HCT116 (cell line): ENCODE measurements around the gene SLC22A2. TPM values are rescaled to one million over a fixed set of nuclear protein-coding genes. Genes with fewer than 3 reads are reported as not detected.

Experiments
- ATAC-seq: fragments of 200-7000 bp; cut with Tn5 transposase; 2 replicates; pipeline ENCODE4 v1.9.1; 2020; ENCODE audit warnings: mild to moderate bottlenecking, moderate library complexity
- BruUV-seq: library from RNA; stranded (reverse); fragments of 400-500 nt; replicated peaks from 2 replicates; lab custom pipeline; 2021; lab: Mats Ljungman, UMichigan
- CTCF ChIA-PET: fragments of 300-600 bp; sonication (Branson Sonifier 250); formaldehyde crosslinking; loops from one replicate; lab custom pipeline; 2021; ENCODE audit warnings: antibody characterized with exemption; lab: Charles Lee
- POLR2A ChIA-PET: fragments of 300-600, 350-600 bp; sonication (Branson Sonifier 250); formaldehyde crosslinking; loops from one replicate; lab custom pipeline; 2021; ENCODE audit warnings: antibody characterized with exemption; lab: Charles Lee
- RAD21 ChIA-PET, 2 experiments: fragments of 300-600 bp; sonication (Branson Sonifier 250); formaldehyde crosslinking; loops; one replicate each; lab custom pipeline; 2023; ENCODE audit warnings: low total read pairs in 2 of 2; ENCODE audit not compliant: uncharacterized antibody in 2 of 2, unreplicated experiment in 2 of 2, low non-redundant PET in 1 of 2; lab: Charles Lee
- DNase-seq: peaks from one replicate; pipeline ENCODE4 v3.0.0-alpha.2; 2010; ENCODE audit warnings: low read depth, low spot score
- H2AFZ ChIP-seq: fragments of 200-600 bp; shearing (Covaris generic), sonication (generic); 2 replicates; pipeline ENCODE4 v1.6.1; 2017; ENCODE audit warnings: low read depth, mixed run types, mixed read lengths, antibody characterized with exemption, low read length; ENCODE audit not compliant: poor library complexity, severe bottlenecking
- H3K27ac ChIP-seq: 2 replicates; pipeline ENCODE4 v1.5.1; 2012; ENCODE audit warnings: low read depth, low read length
- H3K27me3 ChIP-seq: fragments of 200-600 bp; sonication (generic); 2 replicates; pipeline ENCODE4 v1.6.1; 2016; ENCODE audit warnings: mixed run types, low read length, mixed read lengths; ENCODE audit not compliant: insufficient read depth
- H3K36me3 ChIP-seq, 2 experiments: fragments of 200-500 bp in 1 of 2; fragments of 200-600 bp in 1 of 2; sonication (Bioruptor generic) in 1 of 2; sonication (generic) in 1 of 2; 2 replicates each; pipeline versions ENCODE4 v1.5.1 to v1.6.1; 2014 to 2016; ENCODE audit warnings: low read length in 2 of 2, inconsistent platforms in 1 of 2, mixed read lengths in 1 of 2, mixed run types in 1 of 2; ENCODE audit not compliant: insufficient read depth in 2 of 2, control insufficient read depth in 1 of 2
- H3K4me1 ChIP-seq, 2 experiments: fragments of 200-600 bp in 1 of 2; sonication (generic) in 1 of 2; 2 replicates each; pipeline versions ENCODE4 v1.5.1 to v1.6.1; 2012 to 2017; ENCODE audit warnings: low read length in 2 of 2, inconsistent platforms in 1 of 2, mild to moderate bottlenecking in 1 of 2, mixed read lengths in 1 of 2, mixed run types in 1 of 2, moderate library complexity in 1 of 2; ENCODE audit not compliant: insufficient read depth in 2 of 2, control insufficient read depth in 1 of 2
- H3K4me2 ChIP-seq: fragments of 200-600 bp; sonication (generic); 2 replicates; pipeline ENCODE4 v1.6.1; 2017; ENCODE audit warnings: mixed run types, low read length, mixed read lengths
- H3K4me3 ChIP-seq, 2 experiments: fragments of 200-600 bp in 1 of 2; sonication (generic) in 1 of 2; replicated peaks in 1 of 2; 2 replicates each; pipeline ENCODE4 v1.5.1; 2011 to 2016; ENCODE audit warnings: low read length in 2 of 2, control low read depth in 1 of 2, low read depth in 1 of 2, mild to moderate bottlenecking in 1 of 2, mixed read lengths in 1 of 2, mixed run types in 1 of 2
- H3K79me2 ChIP-seq: fragments of 200-600 bp; sonication (generic); 2 replicates; pipeline ENCODE4 v1.6.1; 2017; ENCODE audit warnings: mild to moderate bottlenecking, mixed run types, low read length, moderate library complexity, mixed read lengths; ENCODE audit not compliant: insufficient read depth
- H3K9ac ChIP-seq: fragments of 200-600 bp; sonication (generic); 2 replicates; pipeline ENCODE4 v1.6.1; 2016; ENCODE audit warnings: low read length, mixed read lengths
- H3K9me2 ChIP-seq: fragments of 200-600 bp; sonication (generic), shearing (Covaris generic); 2 replicates; pipeline ENCODE4 v1.6.1; 2017; ENCODE audit warnings: mixed run types, mild to moderate bottlenecking, moderate library complexity; ENCODE audit not compliant: insufficient read depth
- H3K9me3 ChIP-seq, 2 experiments: fragments of 200-500 bp in 1 of 2; fragments of 200-600 bp in 1 of 2; sonication (Bioruptor generic) in 1 of 2; sonication (generic) in 1 of 2; 2 replicates each; pipeline ENCODE4 v1.6.1; 2014 to 2017; ENCODE audit warnings: low read length in 2 of 2, mixed read lengths in 2 of 2, inconsistent platforms in 1 of 2, low read depth in 1 of 2, mild to moderate bottlenecking in 1 of 2, mixed run types in 1 of 2, moderate library complexity in 1 of 2; ENCODE audit not compliant: control insufficient read depth in 1 of 2, insufficient read depth in 1 of 2
- H4K20me1 ChIP-seq: fragments of 200-600 bp; sonication (generic), shearing (Covaris generic); 2 replicates; pipeline ENCODE4 v1.6.1; 2017; ENCODE audit warnings: mixed run types, mild to moderate bottlenecking, moderate library complexity; ENCODE audit not compliant: insufficient read depth
- ATF3 ChIP-seq: IDR thresholded peaks from 2 replicates; pipeline ENCODE4 v1.6.1; 2012
- CBX3 ChIP-seq: IDR thresholded peaks from 2 replicates; pipeline ENCODE4 v1.6.1; 2012; ENCODE audit warnings: low read depth
- CEBPB ChIP-seq: IDR thresholded peaks from 2 replicates; pipeline ENCODE4 v1.6.1; 2012; ENCODE audit warnings: low read depth
- EGR1 ChIP-seq: IDR thresholded peaks from 2 replicates; pipeline ENCODE4 v1.6.1; 2012; ENCODE audit warnings: low read depth
- EZH2 ChIP-seq: fragments of 200-600 bp; sonication (generic); IDR thresholded peaks from 2 replicates; pipeline ENCODE4 v1.6.1; 2017; ENCODE audit warnings: antibody characterized with exemption, mixed run types
- EZH2phosphoT487 ChIP-seq: fragments of 200-600 bp; IDR thresholded peaks from 2 replicates; pipeline ENCODE4 v1.6.1; 2018; ENCODE audit warnings: antibody characterized with exemption, borderline replicate concordance
- FOSL1 ChIP-seq: IDR thresholded peaks from 2 replicates; pipeline ENCODE4 v1.6.1; 2012; ENCODE audit warnings: low read depth
- POLR2A ChIP-seq: IDR thresholded peaks from 2 replicates; pipeline ENCODE4 v1.7.0; 2011; ENCODE audit warnings: borderline replicate concordance; ENCODE audit not compliant: insufficient read depth, insufficient read length; ENCODE audit errors: extremely low read depth
- POLR2AphosphoS5 ChIP-seq: IDR thresholded peaks from 2 replicates; pipeline ENCODE4 v1.6.1; 2011; ENCODE audit warnings: mild to moderate bottlenecking, low read depth, low read length, moderate library complexity
- REST ChIP-seq: IDR thresholded peaks from 2 replicates; pipeline ENCODE4 v1.6.1; 2012; ENCODE audit warnings: low read depth
- SIN3A ChIP-seq: IDR thresholded peaks from 2 replicates; pipeline ENCODE4 v1.6.1; 2012; ENCODE audit warnings: low read depth
- SP1 ChIP-seq: IDR thresholded peaks from 2 replicates; pipeline ENCODE4 v1.6.1; 2012; ENCODE audit warnings: low read depth
- SRF ChIP-seq: IDR thresholded peaks from 2 replicates; pipeline ENCODE4 v1.6.1; 2012; ENCODE audit warnings: low read depth
- TCF7L2 ChIP-seq: IDR thresholded peaks from 2 replicates; pipeline ENCODE4 v1.7.0; 2011; ENCODE audit warnings: borderline replicate concordance, inconsistent platforms; ENCODE audit not compliant: insufficient read depth, insufficient read length; ENCODE audit errors: extremely low read depth
- YY1 ChIP-seq: IDR thresholded peaks from 2 replicates; pipeline ENCODE4 v1.6.1; 2011; ENCODE audit warnings: low read length, low read depth, moderate library complexity, mild to moderate bottlenecking; ENCODE audit not compliant: insufficient replicate concordance; ENCODE audit errors: extremely low read depth
- ZFX ChIP-seq: fragments of 450-650 bp; IDR thresholded peaks from 2 replicates; pipeline ENCODE4 v1.6.1; 2017
- intact Hi-C: fragments of 100-400 bp; cut with micrococcal nuclease; formaldehyde crosslinking; loops from 2 replicates; pipeline ENCODE4 v1.10.0; 2022
- total RNA-seq: library from RNA; stranded (reverse); gene quantifications from one replicate; pipeline ENCODE4 v1.2.1, GENCODE V29; 2021; ENCODE audit not compliant: unreplicated experiment

SLC22A2 gene
- total RNA-seq, 1 experiment from 2014 or later: not detected

GRCh38 chr6:160269023-160269521, 10.5 kb upstream of the SLC22A2 start:
- ChIA-PET RAD21 (no interaction called here), POLR2A (no interaction called here), CTCF (no interaction called here)
- Histone ChIP-seq H3K4me3 (no peak overlapping the region), H3K36me3 (no peaks in the 10 kb centered on the region), H3K9me3 (no peaks in the 10 kb centered on the region), H3K27me3 (peaks cover 3% of the 10 kb centered on the region; the same call in 1 of the 2 replicates), H3K4me2 (no peak overlapping the region), H3K4me1 (no peaks in the 10 kb centered on the region), H4K20me1 (no peaks in the 10 kb centered on the region), H2AFZ (no peak overlapping the region), H3K9me2 (no peaks in the 10 kb centered on the region), H3K79me2 (no peaks in the 10 kb centered on the region), H3K27ac (no peak overlapping the region), H3K9ac (no peak overlapping the region)
- BruUV-seq: no TSS peak
- no peak for TF ChIP-seq SIN3A
- no peak for TF ChIP-seq SP1
- TF ChIP-seq POLR2A: no peak
- intact Hi-C loops: no loop called here
- ATAC-seq: no peak
- no peak for DNase-seq

GRCh38 chr6:160267102-160267501, 8.5 kb upstream of the SLC22A2 start:
- no TSS peak for BruUV-seq
- Histone ChIP-seq H3K79me2 (no peaks in the 10 kb centered on the region), H4K20me1 (no peaks in the 10 kb centered on the region), H3K4me3 (no peak overlapping the region), H3K27me3 (peaks cover 3% of the 10 kb centered on the region; the same call in 1 of the 2 replicates), H3K36me3 (no peaks in the 10 kb centered on the region), H3K4me1 (no peaks in the 10 kb centered on the region), H3K9ac (no peak overlapping the region), H3K4me2 (no peak overlapping the region), H3K27ac (no peak overlapping the region), H2AFZ (no peak overlapping the region), H3K9me2 (no peaks in the 10 kb centered on the region), H3K9me3 (no peaks in the 10 kb centered on the region)
- no peak for TF ChIP-seq ZFX
- no peak for TF ChIP-seq SRF
- TF ChIP-seq REST: no peak
- no peak for TF ChIP-seq FOSL1
- TF ChIP-seq CEBPB: no peak
- no peak for TF ChIP-seq SP1
- no peak for TF ChIP-seq EGR1
- no peak for TF ChIP-seq POLR2A
- TF ChIP-seq EZH2: no peak
- no peak for TF ChIP-seq CBX3
- no peak for TF ChIP-seq YY1
- TF ChIP-seq SIN3A: no peak
- no peak for TF ChIP-seq EZH2phosphoT487
- no peak for TF ChIP-seq TCF7L2
- TF ChIP-seq ATF3: no peak
- no peak for TF ChIP-seq POLR2AphosphoS5
- intact Hi-C loops: no loop called here
- DNase-seq (no peak), ATAC-seq (no peak)
- CTCF ChIA-PET: no interaction called here
- POLR2A ChIA-PET: no interaction called here
- RAD21 ChIA-PET: no interaction called here
